ENCODE measurements around the gene FOXN3. TPM values are rescaled to one million over a fixed set of nuclear protein-coding genes. Genes with fewer than 3 reads are reported as not detected.

The FOXN3 gene
- total RNA-seq, 4 donors from 2014 or later = 118 to 211 (median 167) TPM

DNA sequence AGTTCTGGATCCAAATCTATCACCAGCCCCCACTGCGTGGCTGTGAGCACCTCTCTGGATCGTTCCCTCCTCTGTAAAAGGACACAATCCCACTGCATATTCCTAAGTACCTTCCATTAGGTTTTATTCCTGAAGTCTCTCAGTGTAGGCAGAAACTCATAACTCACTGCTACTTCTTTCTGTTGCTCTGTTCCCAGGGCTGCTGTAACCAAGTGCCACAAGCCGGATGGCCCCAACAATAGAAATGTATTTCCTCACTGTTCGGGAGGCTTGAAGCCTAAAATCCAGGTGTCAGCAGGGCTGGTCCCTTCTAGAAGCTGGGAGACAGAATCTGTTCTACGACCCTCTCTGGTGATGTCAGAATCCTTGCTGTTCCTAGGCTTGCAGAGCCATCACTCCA is 24.9 kb downstream of the FOXN3 start:
- intact Hi-C loops (cut with DNase I; ENCODE audit: low total_unique reads) = no loop called here
- 76 to 80% methylated on average over 5 of the region's 5 CpGs for WGBS, 2 donors

DNA sequence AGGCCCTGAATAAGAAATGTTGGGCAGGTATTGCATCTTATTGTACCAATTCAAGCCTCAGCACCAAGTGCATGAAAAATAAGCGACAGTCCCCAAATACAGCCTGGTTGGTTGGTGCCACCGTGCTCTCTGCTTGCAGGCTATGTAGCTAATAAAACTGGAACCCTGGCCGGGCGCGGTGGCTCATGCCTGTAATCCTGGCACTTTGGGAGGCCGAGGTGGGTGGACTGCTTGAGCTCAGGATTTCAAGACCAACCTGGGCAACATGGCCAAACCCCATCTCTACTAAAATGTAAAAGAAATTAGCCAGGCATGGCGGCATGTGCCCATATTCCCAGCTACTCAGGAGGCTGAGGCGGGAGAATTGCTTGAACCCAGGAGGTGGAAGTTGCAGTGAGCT is 25.5 kb downstream of the FOXN3 start:
- 98 to 99% methylated on average over 8 of the region's 8 CpGs for WGBS, 2 donors
- TF ChIP-seq, protein P1, sequence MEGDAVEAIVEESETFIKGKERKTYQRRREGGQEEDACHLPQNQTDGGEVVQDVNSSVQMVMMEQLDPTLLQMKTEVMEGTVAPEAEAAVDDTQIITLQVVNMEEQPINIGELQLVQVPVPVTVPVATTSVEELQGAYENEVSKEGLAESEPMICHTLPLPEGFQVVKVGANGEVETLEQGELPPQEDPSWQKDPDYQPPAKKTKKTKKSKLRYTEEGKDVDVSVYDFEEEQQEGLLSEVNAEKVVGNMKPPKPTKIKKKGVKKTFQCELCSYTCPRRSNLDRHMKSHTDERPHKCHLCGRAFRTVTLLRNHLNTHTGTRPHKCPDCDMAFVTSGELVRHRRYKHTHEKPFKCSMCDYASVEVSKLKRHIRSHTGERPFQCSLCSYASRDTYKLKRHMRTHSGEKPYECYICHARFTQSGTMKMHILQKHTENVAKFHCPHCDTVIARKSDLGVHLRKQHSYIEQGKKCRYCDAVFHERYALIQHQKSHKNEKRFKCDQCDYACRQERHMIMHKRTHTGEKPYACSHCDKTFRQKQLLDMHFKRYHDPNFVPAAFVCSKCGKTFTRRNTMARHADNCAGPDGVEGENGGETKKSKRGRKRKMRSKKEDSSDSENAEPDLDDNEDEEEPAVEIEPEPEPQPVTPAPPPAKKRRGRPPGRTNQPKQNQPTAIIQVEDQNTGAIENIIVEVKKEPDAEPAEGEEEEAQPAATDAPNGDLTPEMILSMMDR (IDR thresholded peaks at IDR 0.05) = no peak
- TF ChIP-seq POLR2A (IDR thresholded peaks at IDR 0.05) = no peak
- intact Hi-C loops (cut with DNase I; ENCODE audit: low total_unique reads) = no loop called here

More for the DNA sequence above, 24.9 kb downstream of the FOXN3 start:
- TF ChIP-seq POLR2A (IDR thresholded peaks at IDR 0.05) = no peak
- TF ChIP-seq, protein P1 (IDR thresholded peaks at IDR 0.05) = no peak
- H3K4me3 ChIP-seq (ENCODE audit: low read depth, poor library complexity, severe bottlenecking) = no peak overlapping the region
- DNase-seq (ENCODE audit: low spot score in 2 of 2) = peak in 1 of 2 donors; percentile 26

DNA sequence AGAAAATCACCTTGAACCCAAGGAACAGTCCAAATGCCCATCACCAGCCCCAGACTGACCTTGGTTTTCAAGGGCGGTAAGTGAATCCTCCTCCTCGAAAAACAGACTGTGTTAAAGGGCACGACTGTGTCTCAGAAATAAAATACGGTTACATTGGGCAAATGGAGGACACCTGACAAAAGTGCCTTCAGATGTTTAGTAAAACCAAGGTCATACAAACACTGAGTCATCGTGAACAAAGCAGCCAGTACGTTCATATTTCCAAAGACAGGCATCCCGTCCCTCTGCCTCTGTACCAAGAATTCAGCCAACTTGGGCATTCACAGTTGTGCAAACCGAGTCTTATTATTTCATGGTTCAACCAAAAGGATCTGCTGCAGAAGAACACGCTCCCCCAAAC is 25.9 kb downstream of the FOXN3 start:
- intact Hi-C loops (cut with DNase I; ENCODE audit: low total_unique reads) = no loop called here
- TF ChIP-seq, protein P1 (IDR thresholded peaks at IDR 0.05) = no peak
- no peak for TF ChIP-seq POLR2A (IDR thresholded peaks at IDR 0.05)
- H3K4me3 ChIP-seq (ENCODE audit: low read depth, poor library complexity, severe bottlenecking) = no peak overlapping the region
- DNase-seq (ENCODE audit: low spot score in 2 of 2) = no peak
- 86 to 87% methylated on average over 9 of the region's 9 CpGs for WGBS, 2 donors

More for the DNA sequence above, 25.5 kb downstream of the FOXN3 start:
- DNase-seq (ENCODE audit: low spot score in 2 of 2) = peak in 1 of 2 donors; percentile 68
- no peak overlapping the region for H3K4me3 ChIP-seq (ENCODE audit: low read depth, poor library complexity, severe bottlenecking)

DNA sequence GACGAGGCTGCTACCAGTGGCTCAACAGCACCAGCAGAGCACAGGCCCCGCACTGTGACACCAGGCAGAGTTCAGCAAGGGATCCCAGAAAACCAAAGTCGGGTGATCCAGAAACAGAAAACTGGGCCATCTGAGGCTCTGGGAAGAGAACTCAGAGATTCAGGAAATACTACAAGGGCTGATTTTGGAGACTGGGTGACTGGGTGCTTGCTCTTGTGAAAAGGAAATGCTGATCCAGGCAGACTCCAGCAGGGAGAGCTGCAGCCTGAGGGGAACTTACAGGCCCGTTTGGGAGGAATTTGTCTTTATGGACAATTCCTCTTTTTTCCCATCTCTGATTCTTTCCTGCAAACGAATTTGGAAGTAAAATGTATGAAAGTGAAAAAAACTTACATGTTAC is 28.2 kb downstream of the FOXN3 start:
- no peak for TF ChIP-seq POLR2A (IDR thresholded peaks at IDR 0.05)
- TF ChIP-seq, protein P1 (IDR thresholded peaks at IDR 0.05) = no peak
- peak in 1 of 2 donors; percentile 70 for DNase-seq (ENCODE audit: low spot score in 2 of 2)
- no peak overlapping the region for H3K4me3 ChIP-seq (ENCODE audit: low read depth, poor library complexity, severe bottlenecking)
- intact Hi-C loops (cut with DNase I; ENCODE audit: low total_unique reads) = no loop called here
- 58 to 60% methylated on average over 5 of the region's 5 CpGs for whole genome bisulfite sequencing, 2 donors

DNA sequence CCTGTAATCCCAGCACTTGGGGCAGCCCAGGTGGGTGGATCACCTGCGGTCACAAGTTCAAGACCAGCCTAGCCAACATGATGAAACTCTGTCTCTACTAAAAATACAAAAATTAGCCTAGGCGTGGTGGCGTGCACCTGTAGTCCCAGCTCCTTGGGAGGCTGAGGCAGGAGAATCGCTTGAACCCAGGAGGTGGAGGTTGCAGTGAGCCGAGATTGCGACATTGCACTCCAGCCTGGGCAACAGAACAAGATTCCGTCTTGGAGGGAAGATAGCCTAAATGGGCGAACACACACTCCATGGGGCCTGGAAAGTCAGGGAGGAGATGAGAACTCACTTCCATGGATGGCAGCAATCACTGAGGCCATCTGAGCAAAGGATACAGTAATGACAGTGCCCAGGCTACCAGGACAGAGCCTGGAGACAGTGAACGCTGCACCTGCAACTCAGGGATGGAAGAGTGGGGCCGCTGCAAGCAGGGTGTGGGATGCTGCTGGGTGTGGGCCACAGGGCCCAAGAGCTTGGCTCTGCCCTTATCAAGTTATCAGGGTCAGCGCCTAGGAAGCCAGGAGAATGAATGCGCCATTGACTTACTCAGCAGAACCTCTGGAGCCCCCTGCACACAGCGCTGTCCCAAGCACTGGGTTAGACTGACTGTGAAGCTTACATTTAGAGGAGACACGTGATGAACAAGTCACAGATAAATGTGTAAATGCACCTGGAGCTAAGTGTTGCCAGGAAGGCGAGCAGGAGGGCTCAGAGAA is 28.9 kb downstream of the FOXN3 start:
- no peak for TF ChIP-seq POLR2A (IDR thresholded peaks at IDR 0.05)
- TF ChIP-seq, protein P1 (IDR thresholded peaks at IDR 0.05) = no peak
- peak in 1 of 2 donors; percentile 62 for DNase-seq (ENCODE audit: low spot score in 2 of 2)
- 88 to 93% methylated on average over 15 of the region's 15 CpGs for WGBS, 2 donors
- intact Hi-C loops (cut with DNase I; ENCODE audit: low total_unique reads) = no loop called here
- no peak overlapping the region for H3K4me3 ChIP-seq (ENCODE audit: low read depth, poor library complexity, severe bottlenecking)

All from lower leg skin (tissue), 4 donors.